Omental fat pad (tissue), 4 donors: Measurements from ENCODE around the gene CDCA7L. TPM values are rescaled to one million over a fixed set of nuclear protein-coding genes. Genes with fewer than 3 reads are reported as not detected.

Source experiments
- ATAC-seq: fragments of 150-250 bp; one replicate; pipeline ENCODE4 v1.9.1; 2016; ENCODE audit warnings: mild to moderate bottlenecking, moderate library complexity; ENCODE audit not compliant: low FRiP score
- DNase-seq: peaks from one replicate; pipeline ENCODE4 v3.0.0-alpha.2; 2019; ENCODE audit warnings: low spot score
- total RNA-seq, 4 donors: library from RNA; depleted of rRNA; stranded (reverse); fragments of >200 nt; gene quantifications; one replicate each; pipeline ENCODE4 v1.1.0, GENCODE V29; 2016
- TF ChIP-seq, protein P1 (sequence below), 3 donors: fragments of 450-650 bp; IDR thresholded peaks; one replicate each; pipeline ENCODE4 v1.5.1; 2016 to 2017; ENCODE audit warnings: antibody characterized with exemption in 3 of 3, mild to moderate bottlenecking in 3 of 3, moderate library complexity in 2 of 3

Gene CDCA7L
- total RNA-seq, 4 donors from 2014 or later: 8.2 to 20.0 (median 10.6) TPM

DNA sequence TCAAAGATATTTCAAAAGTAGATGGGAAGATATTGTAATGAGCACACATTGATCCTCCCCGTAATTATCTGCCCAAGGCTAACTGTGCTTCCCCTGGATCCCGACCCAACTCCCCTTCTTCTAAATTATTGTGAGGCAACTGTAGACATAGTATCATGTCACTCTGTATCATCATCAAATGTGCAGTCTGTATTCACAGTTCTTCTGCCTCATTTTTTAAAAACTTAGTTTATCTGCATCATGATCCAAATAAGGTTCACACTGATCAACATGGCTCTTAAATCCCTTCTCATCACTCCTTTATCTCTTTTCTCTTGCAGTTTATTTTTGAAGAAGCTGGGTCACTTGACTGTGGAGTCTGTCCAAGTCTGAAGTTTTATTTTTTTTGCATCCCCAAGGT, 27.5 kb downstream of the CDCA7L start:
- no peak for ATAC-seq
- TF ChIP-seq, protein P1, sequence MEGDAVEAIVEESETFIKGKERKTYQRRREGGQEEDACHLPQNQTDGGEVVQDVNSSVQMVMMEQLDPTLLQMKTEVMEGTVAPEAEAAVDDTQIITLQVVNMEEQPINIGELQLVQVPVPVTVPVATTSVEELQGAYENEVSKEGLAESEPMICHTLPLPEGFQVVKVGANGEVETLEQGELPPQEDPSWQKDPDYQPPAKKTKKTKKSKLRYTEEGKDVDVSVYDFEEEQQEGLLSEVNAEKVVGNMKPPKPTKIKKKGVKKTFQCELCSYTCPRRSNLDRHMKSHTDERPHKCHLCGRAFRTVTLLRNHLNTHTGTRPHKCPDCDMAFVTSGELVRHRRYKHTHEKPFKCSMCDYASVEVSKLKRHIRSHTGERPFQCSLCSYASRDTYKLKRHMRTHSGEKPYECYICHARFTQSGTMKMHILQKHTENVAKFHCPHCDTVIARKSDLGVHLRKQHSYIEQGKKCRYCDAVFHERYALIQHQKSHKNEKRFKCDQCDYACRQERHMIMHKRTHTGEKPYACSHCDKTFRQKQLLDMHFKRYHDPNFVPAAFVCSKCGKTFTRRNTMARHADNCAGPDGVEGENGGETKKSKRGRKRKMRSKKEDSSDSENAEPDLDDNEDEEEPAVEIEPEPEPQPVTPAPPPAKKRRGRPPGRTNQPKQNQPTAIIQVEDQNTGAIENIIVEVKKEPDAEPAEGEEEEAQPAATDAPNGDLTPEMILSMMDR (IDR thresholded peaks at IDR 0.05): no peak
- DNase-seq: no peak

DNA sequence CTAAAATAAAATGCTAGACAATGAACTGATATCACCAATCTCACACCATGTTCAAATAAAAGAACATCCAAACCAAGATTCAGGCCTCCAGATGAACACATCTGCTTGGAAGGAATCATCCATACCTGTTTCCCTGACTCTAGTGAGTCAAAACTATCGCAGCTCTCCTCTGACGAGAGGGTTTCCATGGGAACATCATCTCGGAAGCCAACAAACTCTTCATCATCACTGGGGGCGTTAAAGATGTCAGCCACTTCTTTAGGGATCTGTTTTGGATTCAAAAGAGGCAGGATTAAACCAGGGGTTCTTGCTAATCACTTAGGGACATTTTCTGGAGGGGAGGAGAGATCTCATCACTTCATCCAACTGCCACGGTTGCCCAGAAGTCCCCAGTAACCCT, 29.1 kb downstream of the CDCA7L start:
- no peak for ATAC-seq
- TF ChIP-seq, protein P1 (IDR thresholded peaks at IDR 0.05): no peak

DNA sequence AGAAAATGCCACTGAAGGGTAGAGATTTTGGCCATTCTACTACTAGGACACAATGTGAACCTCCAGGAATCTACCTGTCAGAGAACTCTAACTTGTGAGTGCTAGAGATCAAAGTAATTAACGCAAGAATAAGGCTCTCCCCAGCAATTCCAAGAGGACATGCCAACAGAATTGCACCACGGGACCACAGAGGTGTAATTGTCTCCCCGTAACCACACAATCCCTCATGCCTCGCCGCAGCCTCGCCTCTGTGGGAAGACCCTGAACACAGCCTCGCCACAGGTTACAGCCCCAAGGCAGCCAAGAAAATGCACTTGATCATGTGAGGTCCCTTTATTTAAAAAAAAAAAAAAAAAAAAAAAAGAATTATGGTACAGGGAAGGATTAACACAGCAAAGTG, 29.5 kb downstream of the CDCA7L start:
- TF ChIP-seq, protein P1 (IDR thresholded peaks at IDR 0.05): no peak
- no peak for ATAC-seq
- no peak for DNase-seq

More for the DNA sequence above, 29.1 kb downstream of the CDCA7L start:
- no peak for DNase-seq

DNA sequence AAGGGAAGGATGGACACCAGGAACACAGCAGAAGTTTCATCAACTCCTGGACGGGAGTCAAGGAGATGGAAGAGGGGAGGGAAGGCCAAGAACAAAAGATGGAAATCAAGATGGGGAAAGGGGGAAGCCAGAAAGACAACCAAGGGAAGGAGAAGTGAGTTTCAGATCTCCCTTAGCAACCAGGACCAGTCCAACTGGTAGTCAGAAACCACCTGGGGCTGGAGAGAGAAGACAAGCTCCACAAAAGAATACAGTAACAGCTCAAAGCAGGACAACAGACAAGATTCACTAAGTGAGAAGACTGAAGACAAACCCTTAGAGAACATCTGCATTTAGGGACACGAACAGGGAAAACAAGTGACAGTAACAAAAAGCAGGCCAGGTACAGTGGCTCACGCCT, 30.6 kb downstream of the CDCA7L start:
- ATAC-seq: no peak
- TF ChIP-seq, protein P1 (IDR thresholded peaks at IDR 0.05): no peak
- DNase-seq: no peak

DNA sequence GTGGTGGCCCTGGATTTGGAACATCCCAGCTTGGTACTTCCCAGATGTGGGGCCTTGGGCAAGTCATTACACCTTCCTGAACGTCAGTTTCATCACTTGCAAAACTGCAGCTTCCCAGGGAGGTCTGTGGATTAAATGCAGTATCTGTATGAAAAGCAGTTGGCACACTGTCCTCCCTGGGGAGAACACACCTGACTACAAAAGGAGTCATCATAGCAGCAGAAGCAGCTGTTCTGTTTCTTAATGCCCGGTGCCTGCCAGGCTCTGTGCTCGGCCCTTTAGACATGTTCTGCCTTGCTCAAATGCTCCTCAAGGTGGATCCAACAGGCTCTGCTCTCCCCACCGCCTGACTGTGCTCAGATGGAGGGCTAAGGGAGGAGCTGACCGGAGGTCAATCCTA, 31.0 kb downstream of the CDCA7L start:
- DNase-seq (no peak), ATAC-seq (no peak)
- TF ChIP-seq, protein P1 (IDR thresholded peaks at IDR 0.05): no peak

DNA sequence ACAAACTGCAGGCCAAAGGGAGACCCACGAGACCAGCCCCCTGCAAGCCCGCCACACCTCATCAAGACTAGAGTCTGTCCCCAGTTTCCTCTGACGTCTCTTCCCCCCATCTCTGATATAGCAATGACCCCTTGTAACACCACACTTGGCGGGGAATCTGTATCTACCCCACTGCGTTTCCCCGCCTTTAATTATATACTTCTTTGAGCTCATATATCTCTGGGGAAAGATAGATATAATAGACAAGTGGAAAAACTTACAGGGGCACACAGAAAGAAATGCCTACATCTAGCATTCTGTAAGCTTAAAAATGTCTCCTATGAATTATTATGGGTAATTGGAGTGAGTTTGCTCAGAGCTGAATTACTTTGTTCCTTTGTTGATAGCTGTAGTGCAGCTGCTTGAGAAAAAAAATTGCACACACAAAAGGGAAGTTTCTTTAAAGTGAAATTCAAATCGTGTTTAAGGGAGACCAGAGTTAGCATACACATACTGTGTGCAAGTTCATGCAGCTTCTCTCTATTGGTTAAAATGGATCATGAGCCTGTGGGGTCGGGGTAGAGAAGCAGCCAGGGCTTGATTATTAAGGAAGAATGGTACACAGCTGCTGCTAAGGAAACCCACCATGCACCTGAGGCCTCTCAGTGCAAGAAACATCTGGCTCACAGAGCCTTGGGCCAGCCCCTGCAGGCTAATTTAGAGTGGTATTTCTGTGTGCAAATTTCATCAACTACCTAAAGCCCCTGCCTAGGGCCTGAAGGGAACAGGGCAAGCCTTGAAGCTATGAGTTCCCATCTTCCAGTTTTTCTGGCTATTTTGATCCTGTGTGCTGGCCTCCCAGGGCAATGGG, 32.5 kb downstream of the CDCA7L start:
- ATAC-seq (no peak), DNase-seq (no peak)

More for the DNA sequence above, 32.5 kb downstream of the CDCA7L start:
- TF ChIP-seq, protein P1 (IDR thresholded peaks at IDR 0.05): no peak
